GM12872 (cell line): ENCODE data around the gene LCNL1.
A peak's percentile ranks its signal among the peaks of the same experiment; 100 is the strongest.

Source experiments
- TF ChIP-seq, protein P1 (sequence below): IDR thresholded peaks from 3 replicates; pipeline ENCODE4 v1.5.1; 2011; ENCODE audit warnings: low read depth, mild to moderate bottlenecking, low read length, moderate library complexity; ENCODE audit not compliant: insufficient read depth

LCNL1 gene

DNA sequence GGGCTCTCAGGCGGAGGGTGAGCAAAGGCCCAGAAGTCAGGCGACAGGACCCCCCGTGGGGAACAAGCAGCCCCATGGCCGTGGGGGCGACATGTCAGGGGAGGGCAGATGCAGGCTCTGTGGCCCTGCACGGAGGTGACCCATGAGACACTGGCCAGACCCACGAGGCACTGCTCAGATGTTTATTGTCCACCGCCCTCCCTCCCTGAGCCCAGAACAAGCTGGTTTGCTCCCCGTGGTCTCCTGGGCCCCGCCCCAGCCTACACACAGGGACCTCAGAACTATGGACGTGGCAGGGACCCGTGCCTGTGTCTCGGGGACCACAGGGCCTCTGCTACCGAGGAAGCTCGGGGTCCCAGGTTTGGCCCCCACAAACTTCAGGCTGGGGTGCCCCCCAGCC lies 47.2 kb downstream of the LCNL1 start:
- TF ChIP-seq, protein P1, sequence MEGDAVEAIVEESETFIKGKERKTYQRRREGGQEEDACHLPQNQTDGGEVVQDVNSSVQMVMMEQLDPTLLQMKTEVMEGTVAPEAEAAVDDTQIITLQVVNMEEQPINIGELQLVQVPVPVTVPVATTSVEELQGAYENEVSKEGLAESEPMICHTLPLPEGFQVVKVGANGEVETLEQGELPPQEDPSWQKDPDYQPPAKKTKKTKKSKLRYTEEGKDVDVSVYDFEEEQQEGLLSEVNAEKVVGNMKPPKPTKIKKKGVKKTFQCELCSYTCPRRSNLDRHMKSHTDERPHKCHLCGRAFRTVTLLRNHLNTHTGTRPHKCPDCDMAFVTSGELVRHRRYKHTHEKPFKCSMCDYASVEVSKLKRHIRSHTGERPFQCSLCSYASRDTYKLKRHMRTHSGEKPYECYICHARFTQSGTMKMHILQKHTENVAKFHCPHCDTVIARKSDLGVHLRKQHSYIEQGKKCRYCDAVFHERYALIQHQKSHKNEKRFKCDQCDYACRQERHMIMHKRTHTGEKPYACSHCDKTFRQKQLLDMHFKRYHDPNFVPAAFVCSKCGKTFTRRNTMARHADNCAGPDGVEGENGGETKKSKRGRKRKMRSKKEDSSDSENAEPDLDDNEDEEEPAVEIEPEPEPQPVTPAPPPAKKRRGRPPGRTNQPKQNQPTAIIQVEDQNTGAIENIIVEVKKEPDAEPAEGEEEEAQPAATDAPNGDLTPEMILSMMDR, result no peak

DNA sequence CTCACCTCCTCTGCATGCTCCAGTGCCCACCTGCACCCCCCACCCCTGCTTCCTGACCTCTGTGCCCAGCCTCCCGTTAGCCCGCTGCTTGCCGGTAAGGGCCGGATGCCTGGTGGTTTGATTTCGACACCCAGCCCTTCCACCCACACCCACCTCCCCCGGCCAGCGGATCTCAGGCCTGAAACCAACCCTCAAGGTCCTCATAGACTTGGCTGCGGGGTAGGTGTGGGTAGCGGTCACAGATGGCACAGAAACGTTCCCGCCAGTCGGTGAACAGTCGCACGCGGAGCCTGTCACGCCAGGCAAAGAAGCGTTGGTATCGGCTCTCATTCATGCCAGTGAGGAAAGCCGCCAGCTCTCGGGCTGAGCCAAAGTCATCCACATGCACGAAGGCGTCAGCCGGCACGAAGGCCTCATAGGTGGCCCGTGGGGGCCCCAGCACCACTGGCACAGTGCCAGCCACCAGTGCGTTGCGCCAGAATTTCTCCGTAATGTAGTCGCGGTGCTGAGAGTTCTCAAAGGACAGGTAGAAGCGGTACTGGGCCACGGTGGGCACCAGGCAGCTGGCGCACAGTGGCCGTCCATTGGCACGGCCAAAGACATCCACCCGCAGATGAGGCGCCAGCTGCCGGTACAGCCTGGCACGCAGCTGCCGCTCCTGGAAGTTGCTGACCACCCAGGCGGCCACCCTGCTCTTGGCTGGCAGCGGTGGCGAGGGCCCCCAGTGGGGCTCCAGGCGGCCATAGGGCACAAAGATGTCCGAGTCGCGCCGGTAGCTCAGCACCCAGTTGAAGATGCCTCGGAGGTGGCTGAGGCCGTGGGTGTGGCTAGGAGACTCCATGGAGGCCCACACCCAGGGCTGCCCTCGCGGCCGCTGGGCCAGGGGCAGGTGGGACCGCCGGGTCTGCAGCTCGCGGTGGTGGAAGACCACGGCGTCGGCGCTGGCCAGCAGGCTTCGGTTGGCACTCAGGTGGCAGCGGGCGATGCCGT lies 48.0 kb downstream of the LCNL1 start:
- TF ChIP-seq, protein P1, result no peak

DNA sequence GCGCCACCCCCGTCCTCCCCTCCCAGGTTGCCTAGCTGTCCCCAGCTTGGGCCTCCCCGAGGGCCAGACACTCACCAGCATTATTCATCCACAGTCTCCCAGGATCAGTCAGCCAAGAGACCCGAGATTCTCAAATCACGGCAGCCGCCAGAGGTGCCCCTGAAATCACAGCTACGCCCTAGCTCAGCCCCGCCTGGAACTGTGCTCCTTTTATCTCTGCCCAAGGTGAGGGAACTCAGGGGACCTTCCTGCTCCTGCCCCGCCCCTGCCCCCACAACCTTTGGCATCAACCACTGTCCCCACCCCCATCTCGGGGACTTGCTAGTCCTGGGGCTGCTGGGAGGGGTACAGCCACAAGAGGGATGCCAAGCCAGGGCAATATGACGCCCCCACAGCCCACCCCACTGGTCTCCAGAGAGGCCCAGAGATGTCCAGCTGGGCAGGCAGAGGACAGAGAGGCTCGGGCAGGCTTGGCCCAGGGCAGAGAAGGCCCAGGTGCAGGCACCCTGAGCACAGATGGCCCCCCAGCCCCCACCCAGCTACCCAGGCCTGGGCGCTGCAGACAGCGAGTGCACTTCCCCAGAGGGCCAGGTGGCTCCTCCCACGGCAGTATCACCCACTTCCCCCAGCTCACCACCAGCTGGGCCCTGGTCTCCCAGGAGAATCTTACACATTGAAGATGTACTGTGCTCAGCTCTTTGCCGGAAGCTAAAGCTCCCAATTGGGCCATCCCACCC lies 49.3 kb downstream of the LCNL1 start, which contains the start of gene FUT7:
FUT7 (minus strand) TSS at position 185 of the 737 bp plus-strand sequence; CDS start at position 88, 97 bp downstream.
- TF ChIP-seq, protein P1, result no peak

DNA sequence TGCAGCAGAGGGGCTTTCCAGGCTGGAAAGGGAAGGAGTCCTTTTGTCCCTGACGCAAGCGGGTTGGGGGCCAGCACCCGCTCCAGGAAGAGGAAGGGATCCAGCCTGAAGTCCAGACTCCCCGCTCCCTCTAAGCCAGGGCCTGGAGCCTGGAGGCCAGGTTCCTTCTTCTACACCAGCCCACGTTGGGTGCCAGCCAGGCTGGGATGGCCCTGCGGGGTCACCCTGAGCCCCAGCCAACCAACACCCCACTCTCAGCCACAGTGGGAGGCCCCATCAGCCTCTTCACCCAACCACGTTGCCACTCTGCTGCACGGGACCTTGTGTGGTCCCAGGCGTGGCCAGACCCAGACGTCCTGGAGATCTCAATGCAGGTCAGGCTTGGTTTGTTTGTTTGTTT lies 50.1 kb downstream of the LCNL1 start:
- TF ChIP-seq, protein P1, result no peak

DNA sequence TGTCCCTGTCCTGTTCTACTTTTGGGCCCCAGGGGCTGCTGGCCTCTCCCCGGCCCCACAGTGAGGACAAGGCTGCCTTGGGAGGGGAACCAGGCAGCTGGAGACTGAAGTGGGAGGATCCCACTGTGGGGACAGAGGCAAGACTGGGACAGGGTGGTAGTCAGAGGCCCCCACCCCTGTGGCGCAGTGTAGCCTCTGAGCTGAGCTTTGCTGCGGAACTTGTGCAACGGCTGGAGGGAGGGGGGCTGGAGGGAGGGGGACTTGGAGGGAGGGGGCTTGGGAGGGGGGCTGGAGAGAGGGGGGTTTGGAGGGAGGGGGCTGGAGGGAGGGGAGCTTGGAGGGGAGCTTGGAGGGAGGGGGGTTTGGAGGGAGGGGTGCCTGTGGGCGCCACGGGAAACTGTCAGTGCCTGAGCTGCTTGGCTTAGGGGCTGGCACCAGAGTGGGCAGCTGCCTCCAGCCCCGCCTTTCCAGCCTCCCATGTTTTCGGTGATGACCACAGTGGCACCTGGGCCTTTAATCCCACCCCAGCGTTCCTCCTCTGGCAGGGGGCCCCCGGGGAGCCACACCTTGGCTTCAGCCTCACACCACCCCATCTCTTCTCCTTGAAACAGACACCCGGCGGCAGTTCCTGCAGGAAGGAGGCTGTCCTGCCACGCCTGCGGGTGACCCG lies 51.4 kb downstream of the LCNL1 start:
- TF ChIP-seq, protein P1, result no peak

DNA sequence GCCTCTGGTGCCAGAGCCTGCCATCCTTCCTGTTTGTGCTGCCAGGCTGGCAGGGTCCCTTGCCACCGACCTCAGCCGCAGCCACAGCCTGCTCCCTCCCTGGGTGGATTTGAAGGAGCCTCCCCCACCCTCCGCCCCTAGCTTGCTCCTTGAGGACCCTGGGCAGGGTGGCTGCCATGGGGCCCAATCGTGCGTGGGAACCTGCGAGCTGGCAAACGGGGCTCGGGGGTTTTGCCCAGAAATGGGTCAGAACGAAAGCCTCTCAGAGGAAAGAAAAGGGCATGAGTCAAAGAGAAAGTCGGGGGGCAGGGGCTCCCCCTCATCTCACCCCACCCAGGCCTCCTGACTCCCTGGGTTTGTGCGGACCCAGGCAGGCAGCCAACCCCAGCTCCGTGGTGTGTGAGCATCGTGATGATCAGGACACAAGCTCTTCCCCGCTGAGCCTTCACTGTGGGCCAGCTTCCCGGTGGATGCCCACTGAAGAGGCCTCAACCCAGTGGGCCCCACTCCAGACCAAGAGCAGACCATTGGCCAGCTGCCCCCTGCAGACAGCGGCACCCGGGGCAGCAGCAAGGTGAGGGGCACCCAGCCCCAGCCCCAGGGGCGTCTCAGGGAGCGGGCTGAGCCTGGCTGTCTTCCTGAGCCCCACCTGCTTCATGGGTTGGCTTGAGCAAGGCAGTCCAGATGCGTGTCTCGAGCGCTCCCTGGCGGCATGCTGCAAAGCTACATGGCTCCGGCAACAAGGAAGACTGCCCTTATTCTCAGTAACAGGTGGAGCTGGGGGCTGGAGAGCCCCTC lies 52.1 kb downstream of the LCNL1 start:
- TF ChIP-seq, protein P1, result peak; percentile 97
